PFSK-1 (cell line): ENCODE data around the gene E4F1.

Experiments
- POLR2AphosphoS5 ChIP-seq: IDR thresholded peaks from 2 replicates; pipeline ENCODE4 v1.6.1; 2012; ENCODE audit warnings: low read depth, mild to moderate bottlenecking, control low read depth, low read length, moderate library complexity
- TAF1 ChIP-seq: IDR thresholded peaks from 2 replicates; pipeline ENCODE4 v1.6.1; 2012; ENCODE audit warnings: low read length, control low read depth, borderline replicate concordance; ENCODE audit not compliant: insufficient read depth

DNA sequence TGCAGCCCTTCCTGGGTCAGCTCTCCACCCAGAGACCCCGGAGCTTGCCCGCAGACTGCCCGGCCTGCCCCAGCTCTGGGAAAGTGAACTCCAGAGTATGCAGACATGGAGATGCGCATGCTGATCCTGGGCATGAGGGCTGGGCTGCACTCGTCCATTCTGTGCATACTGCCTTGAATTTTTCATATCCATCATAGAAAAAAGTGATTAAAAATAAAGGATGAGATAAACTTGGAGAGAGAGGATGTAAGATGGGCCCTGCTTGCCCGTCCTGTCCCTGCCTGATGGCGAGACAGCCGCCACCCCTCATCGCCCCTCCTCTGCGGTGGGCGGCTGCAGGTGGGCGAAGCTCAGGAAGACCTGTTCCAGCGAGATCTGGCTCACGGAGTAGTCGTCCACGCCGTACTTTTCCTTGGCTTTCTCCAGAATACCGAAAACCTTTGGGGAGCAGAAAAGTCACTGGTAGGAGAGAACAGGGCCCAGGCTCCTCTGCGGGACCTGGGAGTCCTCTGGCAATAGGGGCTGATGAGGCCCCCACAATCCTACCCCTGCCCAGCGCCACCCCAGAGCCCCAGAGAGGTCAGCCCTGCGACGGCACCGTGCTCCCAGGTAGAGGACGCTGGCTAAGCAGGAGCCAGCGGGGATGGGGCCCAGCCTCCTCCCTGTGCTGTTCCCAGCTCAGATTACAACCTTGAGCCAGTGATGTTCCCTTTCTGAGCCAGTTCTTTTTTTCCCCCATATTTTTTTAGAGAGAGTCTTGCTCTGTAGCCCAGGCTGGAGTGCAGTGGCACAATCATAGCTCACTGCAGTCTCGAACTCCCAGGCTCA, 53.2 kb downstream of the E4F1 start:
- TF ChIP-seq POLR2AphosphoS5 (no peak), TAF1 (no peak)
